DND-41 (cell line): ENCODE results near the gene NR5A2.

Experiments used
- ATAC-seq: fragments of 200-7000 bp; cut with Tn5 transposase; 3 replicates; pipeline ENCODE4 v1.9.1; 2021; ENCODE audit warnings: low read depth; ENCODE audit not compliant: insufficient read depth
- DNase-seq: peaks from one replicate; pipeline ENCODE4 v3.0.0-alpha.2; 2020
- H2AFZ ChIP-seq: 2 replicates; pipeline ENCODE4 v1.6.0; 2012; ENCODE audit warnings: low read depth, low read length
- H3K27ac ChIP-seq: 2 replicates; pipeline ENCODE4 v1.5.1; 2012; ENCODE audit warnings: low read length, inconsistent platforms
- H3K27me3 ChIP-seq: fragments of 200-600 bp; sonication (generic); 2 replicates; pipeline ENCODE4 v1.6.0; 2012; ENCODE audit warnings: low read length, mild to moderate bottlenecking, inconsistent platforms; ENCODE audit not compliant: insufficient read depth, poor library complexity
- H3K36me3 ChIP-seq: 2 replicates; pipeline ENCODE4 v1.5.1; 2012; ENCODE audit warnings: low read length, inconsistent platforms; ENCODE audit not compliant: insufficient read depth
- H3K4me1 ChIP-seq: 2 replicates; pipeline ENCODE4 v1.5.1; 2012; ENCODE audit warnings: mild to moderate bottlenecking, low read length; ENCODE audit not compliant: insufficient read depth
- H3K4me2 ChIP-seq: 2 replicates; pipeline ENCODE4 v1.6.0; 2012; ENCODE audit warnings: mild to moderate bottlenecking, moderate library complexity, low read length, inconsistent platforms; ENCODE audit not compliant: insufficient read depth
- H3K4me3 ChIP-seq, 2 experiments: fragments of 200-600 bp in 1 of 2; shearing (Covaris generic) in 1 of 2; 2 replicates each; pipeline ENCODE4 v1.5.1; 2012 to 2016; ENCODE audit warnings: inconsistent platforms in 2 of 2, low read length in 2 of 2, mild to moderate bottlenecking in 2 of 2, low read depth in 1 of 2, moderate library complexity in 1 of 2
- H3K79me2 ChIP-seq: 2 replicates; pipeline ENCODE4 v1.6.0; 2012; ENCODE audit warnings: low read length, inconsistent platforms; ENCODE audit not compliant: insufficient read depth
- H3K9ac ChIP-seq: 2 replicates; pipeline ENCODE4 v1.6.0; 2012; ENCODE audit warnings: low read depth, mild to moderate bottlenecking, inconsistent platforms, low read length, moderate library complexity
- H3K9me3 ChIP-seq: 2 replicates; pipeline ENCODE4 v1.5.1; 2012; ENCODE audit warnings: low read length, moderate library complexity, mild to moderate bottlenecking, inconsistent platforms; ENCODE audit not compliant: insufficient read depth, severe bottlenecking
- H4K20me1 ChIP-seq: 2 replicates; pipeline ENCODE4 v1.6.0; 2012; ENCODE audit warnings: low read length; ENCODE audit not compliant: insufficient read depth
- CTCF ChIP-seq: IDR thresholded peaks from 2 replicates; pipeline ENCODE4 v1.5.1; 2012; ENCODE audit warnings: borderline replicate concordance, low read length, moderate library complexity, mild to moderate bottlenecking; ENCODE audit not compliant: poor library complexity, severe bottlenecking; ENCODE audit errors: extremely low read depth
- EZH2 ChIP-seq: IDR thresholded peaks from 3 replicates; pipeline ENCODE4 v1.6.1; 2012; ENCODE audit warnings: borderline replicate concordance, low read depth, mild to moderate bottlenecking, moderate library complexity, low read length, inconsistent platforms; ENCODE audit not compliant: severe bottlenecking

Gene NR5A2

GRCh38 chr1:200154069-200154767 is 126.7 kb downstream of the NR5A2 start:
- Histone ChIP-seq H3K27ac (peak overlapping the region; percentile 82), H3K27me3 (no peaks in the 10 kb centered on the region), H3K36me3 (no peaks in the 10 kb centered on the region), H3K4me3 (no peak overlapping the region), H3K4me1 (peaks cover 19% of the 10 kb centered on the region), H3K9me3 (no peaks in the 10 kb centered on the region), H3K9ac (no peak overlapping the region; the same call in 1 of the 2 replicates), H3K4me2 (peak overlapping the region; percentile 17; the same call in 1 of the 2 replicates), H2AFZ (peak overlapping the region; percentile 49), H4K20me1 (no peaks in the 10 kb centered on the region), H3K79me2 (no peaks in the 10 kb centered on the region)
- DNase-seq (peak; percentile 44), ATAC-seq (peak; percentile 99)
- no peak for TF ChIP-seq CTCF
- TF ChIP-seq EZH2, result no peak

GRCh38 chr1:200157715-200158114 is 130.2 kb downstream of the NR5A2 start:
- no peak overlapping the region for H3K9ac ChIP-seq
- no peaks in the 10 kb centered on the region for H3K27me3 ChIP-seq
- H3K4me1 ChIP-seq, result peaks cover 19% of the 10 kb centered on the region
- H3K9me3 ChIP-seq, result no peaks in the 10 kb centered on the region
- no peak overlapping the region for H3K27ac ChIP-seq
- no peak for TF ChIP-seq CTCF
- TF ChIP-seq EZH2, result no peak
- H3K4me3 ChIP-seq, result no peak overlapping the region
- H2AFZ ChIP-seq, result no peak overlapping the region
- ATAC-seq, result no peak
- no peak overlapping the region for H3K4me2 ChIP-seq
- no peaks in the 10 kb centered on the region for H4K20me1 ChIP-seq
- no peaks in the 10 kb centered on the region for H3K36me3 ChIP-seq
- H3K79me2 ChIP-seq, result no peaks in the 10 kb centered on the region
- no peak for DNase-seq

GRCh38 chr1:200161801-200162200 is 134.3 kb downstream of the NR5A2 start:
- H3K27me3 ChIP-seq, result no peaks in the 10 kb centered on the region
- no peaks in the 10 kb centered on the region for H4K20me1 ChIP-seq
- DNase-seq (no peak), ATAC-seq (no peak)
- H3K79me2 ChIP-seq, result no peaks in the 10 kb centered on the region
- H3K36me3 ChIP-seq, result no peaks in the 10 kb centered on the region
- H3K9ac ChIP-seq, result no peak overlapping the region
- no peaks in the 10 kb centered on the region for H3K9me3 ChIP-seq
- no peak overlapping the region for H3K27ac ChIP-seq
- no peaks in the 10 kb centered on the region for H3K4me1 ChIP-seq
- H2AFZ ChIP-seq, result no peak overlapping the region
- H3K4me2 ChIP-seq, result no peak overlapping the region
- no peak for TF ChIP-seq CTCF
- TF ChIP-seq EZH2, result no peak
- no peak overlapping the region for H3K4me3 ChIP-seq
